Fibroblast of pulmonary artery (primary cell): ENCODE measurements around the gene TMEM208.

Source experiments
- DNase-seq: peaks from one replicate; pipeline ENCODE4 v3.0.0-alpha.2; 2010; ENCODE audit warnings: low read depth
- H3K4me3 ChIP-seq: replicated peaks from 2 replicates; pipeline ENCODE4 v1.5.1; 2011; ENCODE audit warnings: low read depth, mild to moderate bottlenecking, control low read depth, low read length, moderate library complexity
- CTCF ChIP-seq: IDR thresholded peaks from 2 replicates; pipeline ENCODE4 v1.5.1; 2011; ENCODE audit warnings: mild to moderate bottlenecking, control low read depth, low read length, inconsistent platforms; ENCODE audit errors: missing control alignments

TMEM208 gene

GRCh38 chr16:67202956-67203493 lies 23.9 kb upstream of the TMEM208 start:
- no peak for TF ChIP-seq CTCF
- no peak for DNase-seq
- H3K4me3 ChIP-seq: no peak overlapping the region

- no peak for TF ChIP-seq CTCF
- no peak overlapping the region for H3K4me3 ChIP-seq
- no peak for DNase-seq
Measured at GRCh38 chr16:67204076-67204475, 22.9 kb upstream of the TMEM208 start.

- TF ChIP-seq CTCF: no peak
- no peak for DNase-seq
- H3K4me3 ChIP-seq: no peak overlapping the region
Measured at GRCh38 chr16:67206129-67206837, 20.6 kb upstream of the TMEM208 start.

GRCh38 chr16:67206838-67207248 lies 20.1 kb upstream of the TMEM208 start:
- H3K4me3 ChIP-seq: no peak overlapping the region
- no peak for DNase-seq
- TF ChIP-seq CTCF: no peak

- DNase-seq: no peak
- no peak overlapping the region for H3K4me3 ChIP-seq
- TF ChIP-seq CTCF: no peak
Measured at GRCh38 chr16:67207249-67208091, 19.5 kb upstream of the TMEM208 start.

- H3K4me3 ChIP-seq: no peak overlapping the region
- TF ChIP-seq CTCF: no peak
- DNase-seq: no peak
Measured at GRCh38 chr16:67208154-67208896, 18.6 kb upstream of the TMEM208 start.
